HepG2 (cell line): ENCODE data around the gene SIGMAR1. TPM values are rescaled to one million over a fixed set of nuclear protein-coding genes. Genes with fewer than 3 reads are reported as not detected.

ENCODE experiments used
- ATAC-seq: fragments of 200-7000 bp; cut with Tn5 transposase; 3 replicates; pipeline ENCODE4 v1.9.1; 2020; ENCODE audit warnings: mild to moderate bottlenecking, moderate library complexity
- BruUV-seq: library from RNA; stranded (reverse); fragments of 400-500 nt; replicated peaks from 2 replicates; lab custom pipeline; 2021; lab: Mats Ljungman, UMichigan
- CTCF ChIA-PET: fragments of 300-600 bp; formaldehyde crosslinking; extraction: SDS; loops from one replicate; lab custom pipeline; 2021; ENCODE audit warnings: low total read pairs, inconsistent platforms, low intra/inter-chr PET ratio; lab: Yijun Ruan, JAX
- POLR2A ChIA-PET: fragments of 350-600 bp; sonication (Branson Sonifier 250); formaldehyde crosslinking; loops from one replicate; lab custom pipeline; 2020; ENCODE audit warnings: antibody characterized with exemption, inconsistent platforms; lab: Yijun Ruan, JAX
- DNase-seq: peaks from one replicate; pipeline ENCODE4 v3.0.0-alpha.2; 2015; ENCODE audit warnings: low spot score
- FAIRE-seq: peaks from 3 replicates; lab custom pipeline; 2011; peaks lifted over from hg19 to GRCh38; lab: Jason Lieb, UNC
- H2AFZ ChIP-seq: one replicate; pipeline ENCODE4 v1.6.1; 2011; ENCODE audit warnings: low read length, inconsistent platforms
- H3K27ac ChIP-seq: fragments of 300-600 bp; 3 replicates; pipeline ENCODE4 v1.8.0; 2011; ENCODE audit warnings: mixed run types, mild to moderate bottlenecking, mixed read lengths, low read length, inconsistent platforms; ENCODE audit not compliant: insufficient read depth; ENCODE audit errors: extremely low read length
- H3K27me3 ChIP-seq, 2 experiments: fragments of 200-600 bp in 1 of 2; 2 replicates in 1 of 2; 3 replicates in 1 of 2; pipeline versions ENCODE4 v1.6.0 to v1.8.0; 2011; ENCODE audit warnings: low read length in 2 of 2, mild to moderate bottlenecking in 2 of 2, moderate library complexity in 2 of 2, inconsistent platforms in 1 of 2; ENCODE audit not compliant: insufficient read depth in 2 of 2, control insufficient read depth in 1 of 2
- H3K36me3 ChIP-seq, 2 experiments: fragments of 200-600 bp in 1 of 2; replicated peaks in 1 of 2; 2 replicates in 1 of 2; 3 replicates in 1 of 2; pipeline versions ENCODE4 v1.5.1 to v1.8.0; 2011; ENCODE audit warnings: low read length in 2 of 2, inconsistent platforms in 1 of 2; ENCODE audit not compliant: insufficient read depth in 2 of 2, control insufficient read depth in 1 of 2
- H3K4me1 ChIP-seq: 2 replicates; pipeline ENCODE4 v1.5.1; 2012; ENCODE audit warnings: low read length, inconsistent platforms; ENCODE audit not compliant: insufficient read depth
- H3K4me2 ChIP-seq: 2 replicates; pipeline ENCODE4 v1.6.0; 2011; ENCODE audit warnings: low read depth, low read length, inconsistent platforms
- H3K4me3 ChIP-seq, 3 experiments: fragments of 200-600 bp in 1 of 3; sonication (generic), shearing (Covaris generic) in 1 of 3; replicated peaks in 1 of 3; 2 replicates each; pipeline ENCODE4 v1.5.1; 2011 to 2016; ENCODE audit warnings: low read length in 3 of 3, inconsistent platforms in 2 of 3, low read depth in 2 of 3, mild to moderate bottlenecking in 2 of 3, control low read depth in 1 of 3, mixed read lengths in 1 of 3; ENCODE audit not compliant: insufficient read depth in 1 of 3
- H3K79me2 ChIP-seq: one replicate; pipeline ENCODE4 v1.6.1; 2011; ENCODE audit warnings: low read length, inconsistent platforms; ENCODE audit not compliant: insufficient read depth
- H3K9ac ChIP-seq: 2 replicates; pipeline ENCODE4 v1.6.0; 2011; ENCODE audit warnings: mild to moderate bottlenecking, low read depth, low read length, inconsistent platforms; ENCODE audit not compliant: insufficient read depth
- H3K9me3 ChIP-seq: 2 replicates; pipeline ENCODE4 v1.5.1; 2012; ENCODE audit warnings: mild to moderate bottlenecking, low read length
- H4K20me1 ChIP-seq: 2 replicates; pipeline ENCODE4 v1.6.0; 2011; ENCODE audit warnings: inconsistent platforms, mild to moderate bottlenecking, low read length, moderate library complexity; ENCODE audit not compliant: insufficient read depth
- AGO1 ChIP-seq: fragments of 200-400 bp; formaldehyde crosslinking; IDR thresholded peaks from 2 replicates; pipeline ENCODE4 v1.6.1; 2017; ENCODE audit warnings: mild to moderate bottlenecking, low read depth, low read length, moderate library complexity; ENCODE audit not compliant: poor library complexity, severe bottlenecking
- GATAD2A ChIP-seq: IDR thresholded peaks from 2 replicates; pipeline ENCODE4 v1.6.1; 2016
- HCFC1 ChIP-seq: fragments of 150-350 bp; IDR thresholded peaks from 2 replicates; pipeline ENCODE4 v1.6.1; 2014; ENCODE audit warnings: low read depth, low read length
- HINFP ChIP-seq: sonication (generic); formaldehyde crosslinking; IDR thresholded peaks from 2 replicates; pipeline ENCODE4 v1.4.0; 2020; ENCODE audit warnings: low read depth, mild to moderate bottlenecking, missing genetic modification reagents
- KAT2B ChIP-seq: fragments of 150-350 bp; IDR thresholded peaks from 2 replicates; pipeline ENCODE4 v1.6.1; 2014; ENCODE audit warnings: low read depth, low read length, borderline replicate concordance
- MAF1 ChIP-seq: sonication (generic); formaldehyde crosslinking; IDR thresholded peaks from 2 replicates; pipeline ENCODE4 v1.5.0; 2020; ENCODE audit warnings: missing genetic modification reagents, borderline replicate concordance
- NCOA2 ChIP-seq: sonication (generic); formaldehyde crosslinking; IDR thresholded peaks from 2 replicates; pipeline ENCODE4 v1.8.0; 2022; ENCODE audit warnings: inconsistent platforms
- NFE2L1 ChIP-seq: sonication (generic); formaldehyde crosslinking; IDR thresholded peaks from 2 replicates; pipeline ENCODE4 v1.4.0; 2020; ENCODE audit warnings: missing genetic modification reagents, mild to moderate bottlenecking, borderline replicate concordance
- NFE2L2 ChIP-seq: fragments of 150-350 bp; IDR thresholded peaks from 2 replicates; pipeline ENCODE4 v1.6.1; 2014; ENCODE audit warnings: low read length
- RARG ChIP-seq: sonication (generic); formaldehyde crosslinking; IDR thresholded peaks from 2 replicates; pipeline ENCODE4 v1.4.0; 2020; ENCODE audit warnings: low read depth, mild to moderate bottlenecking, missing genetic modification reagents
- RFX3 ChIP-seq: IDR thresholded peaks from 2 replicates; pipeline ENCODE4 v1.6.1; 2016; ENCODE audit warnings: missing biosample characterization, missing genetic modification reagents
- ZBTB8A ChIP-seq: sonication (generic); formaldehyde crosslinking; IDR thresholded peaks from 2 replicates; pipeline ENCODE4 v1.4.0; 2020; ENCODE audit warnings: mild to moderate bottlenecking, low read depth, missing genetic modification reagents, borderline replicate concordance
- ZFP36L1 ChIP-seq: sonication (generic); formaldehyde crosslinking; IDR thresholded peaks from 2 replicates; pipeline ENCODE4 v1.8.0; 2022; ENCODE audit warnings: mild to moderate bottlenecking, missing genetic modification reagents, moderate library complexity
- ZFP37 ChIP-seq: sonication (generic); formaldehyde crosslinking; IDR thresholded peaks from 2 replicates; pipeline ENCODE4 v1.4.0; 2020; ENCODE audit warnings: missing genetic modification reagents, borderline replicate concordance
- ZKSCAN5 ChIP-seq: sonication (generic); formaldehyde crosslinking; IDR thresholded peaks from 2 replicates; pipeline ENCODE4 v1.5.1; 2020; ENCODE audit warnings: mild to moderate bottlenecking, missing genetic modification reagents
- ZNF10 ChIP-seq: sonication (generic); formaldehyde crosslinking; IDR thresholded peaks from 2 replicates; pipeline ENCODE4 v1.4.0; 2020; ENCODE audit warnings: mild to moderate bottlenecking, low read depth, missing genetic modification reagents, borderline replicate concordance
- ZNF281 ChIP-seq: sonication (generic); formaldehyde crosslinking; IDR thresholded peaks from 2 replicates; pipeline ENCODE4 v1.4.0; 2020; ENCODE audit warnings: missing genetic modification reagents, borderline replicate concordance
- ZNF33A ChIP-seq: sonication (generic); formaldehyde crosslinking; IDR thresholded peaks from 2 replicates; pipeline ENCODE4 v1.5.1; 2020; ENCODE audit warnings: missing genetic modification reagents, mild to moderate bottlenecking, moderate library complexity, borderline replicate concordance
- ZNF543 ChIP-seq: sonication (generic); formaldehyde crosslinking; IDR thresholded peaks from 2 replicates; pipeline ENCODE4 v1.4.0; 2020; ENCODE audit warnings: mild to moderate bottlenecking, missing genetic modification reagents
- ZNF607 ChIP-seq: sonication (generic); formaldehyde crosslinking; IDR thresholded peaks from 2 replicates; pipeline ENCODE4 v1.5.1; 2020; ENCODE audit warnings: missing genetic modification reagents, mild to moderate bottlenecking, borderline replicate concordance
- ZNF850 ChIP-seq: sonication (generic); formaldehyde crosslinking; conservative IDR thresholded peaks from 2 replicates; pipeline ENCODE4 v1.9.0; 2021; ENCODE audit warnings: mild to moderate bottlenecking, missing genetic modification reagents
- WGBS: methylation state at CpG from one replicate; pipeline ENCODE4 v1.1.6; 2017; ENCODE audit warnings: low lambda C conversion rate; 5-methylcytosine and 5-hydroxymethylcytosine counted together
- in situ Hi-C: cut with HindIII; loops from 2 replicates; pipeline ENCODE4 v1.10.0; 2017; ENCODE audit warnings: low pct_unique_long_range_greater_than_20kb; ENCODE audit not compliant: extremely low pct_ligation_motif_present
- intact Hi-C: fragments of 100-400 bp; cut with micrococcal nuclease; formaldehyde crosslinking; loops from one replicate; pipeline ENCODE4 v1.10.0; 2022; ENCODE audit not compliant: unreplicated experiment
- polyA plus RNA-seq, 8 experiments: library from polyadenylated mRNA; depleted of rRNA in 3 of 8; stranded (reverse) in 7 of 8; unstranded in 1 of 8; fragments of >200 nt; fragmentation: Illumina TruSeq in 4 of 8; extraction: Trizol in 4 of 8; gene quantifications; 2 replicates each; pipeline versions ENCODE4 v1.2.1 to v1.2.3, GENCODE V29; 2011 to 2016; ENCODE audit warnings: low read depth in 4 of 8, missing spikeins in 1 of 8, mixed read lengths in 1 of 8; ENCODE audit not compliant: insufficient read depth in 1 of 8
- total RNA-seq, 5 experiments: library from RNA; depleted of rRNA; stranded (reverse); fragments of >200 nt; fragmentation: Illumina TruSeq; extraction: Trizol; gene quantifications; 2 replicates each; pipeline ENCODE4 v1.2.3, GENCODE V29; 2016; ENCODE audit warnings: low read depth in 1 of 5

The SIGMAR1 gene
- total and polyA plus RNA-seq, 2 of the 13 experiments (the other 11 are each of a cell fraction or from before 2014, with no cell fraction given), result 38.9 to 60.8 TPM

GRCh38 chr9:34651321-34651720 is 13.7 kb upstream of the SIGMAR1 start:
- intact Hi-C loops (no loop called here), in situ Hi-C loops (no loop called here)
- ATAC-seq (no peak), DNase-seq (no peak), FAIRE-seq (peak; percentile 4)
- Histone ChIP-seq H3K36me3 (peaks cover 8 to 18% of the 10 kb centered on the region in 2 experiments), H3K27ac (peak overlapping the region; percentile 75), H3K4me2 (peak overlapping the region; percentile 100), H3K79me2 (peaks cover 16% of the 10 kb centered on the region), H3K4me1 (peaks cover 57% of the 10 kb centered on the region), H3K27me3 (no peaks in the 10 kb centered on the region; a peak in 3 of 5 replicates), H4K20me1 (no peaks in the 10 kb centered on the region), H3K4me3 (peak overlapping the region; percentile 34 to 67 (median 57)), H3K9ac (peak overlapping the region; percentile 68), H2AFZ (no peak overlapping the region), H3K9me3 (no peaks in the 10 kb centered on the region)
- WGBS, result 63% methylated on average over 3 of the region's 4 CpGs
- ChIA-PET POLR2A (interaction anchor here (1.0 to 3.1 kb wide), 8 partner anchors 8 to 31 kb away, joined by 3 to 29 read pairs (median 5); partner anchors contain the start of genes CCL27, DCTN3 and SIGMAR1), CTCF (interaction anchor here (0.9 kb wide), 1 partner anchor 13 kb away, joined by 3 read pairs; no protein-coding TSS in a partner anchor)
- TF ChIP-seq NCOA2, result no peak
- no peak for TF ChIP-seq RFX3
- TF ChIP-seq NFE2L1 (CRISPR knock-in tag), result no peak
- no peak for TF ChIP-seq NFE2L2
- 0 out of 2 replicates have a peak, but pooled peaks have one; percentile 29 for TF ChIP-seq ZNF543 (CRISPR knock-in tag)
- no peak for TF ChIP-seq HCFC1
- TF ChIP-seq ZKSCAN5, result no peak
- no peak for TF ChIP-seq ZBTB8A (CRISPR knock-in tag)
- 0 out of 2 replicates have a peak, but pooled peaks have one; percentile 17 for TF ChIP-seq ZFP36L1 (CRISPR knock-in tag)
- TF ChIP-seq GATAD2A (CRISPR knock-in tag), result no peak
- 0 out of 2 replicates have a peak, but pooled peaks have one; percentile 42 for TF ChIP-seq ZNF33A (CRISPR knock-in tag)
- TF ChIP-seq ZNF607 (CRISPR knock-in tag), result 0 out of 2 replicates have a peak, but pooled peaks have one; percentile 13
- no peak for TF ChIP-seq ZNF10 (CRISPR knock-in tag)
- 0 out of 2 replicates have a peak, but pooled peaks have one; percentile 27 for TF ChIP-seq ZNF850 (CRISPR knock-in tag)
- no peak for TF ChIP-seq RARG (CRISPR knock-in tag)
- TF ChIP-seq ZNF281 (CRISPR knock-in tag), result no peak
- no peak for TF ChIP-seq KAT2B
- TF ChIP-seq HINFP (CRISPR knock-in tag), result no peak
- no peak for TF ChIP-seq MAF1 (CRISPR knock-in tag)
- TF ChIP-seq ZFP37, result no peak
- no peak for TF ChIP-seq AGO1
- BruUV-seq, result TSS peak; percentile 97
